ENCODE data around the gene SLC12A8.

DNA sequence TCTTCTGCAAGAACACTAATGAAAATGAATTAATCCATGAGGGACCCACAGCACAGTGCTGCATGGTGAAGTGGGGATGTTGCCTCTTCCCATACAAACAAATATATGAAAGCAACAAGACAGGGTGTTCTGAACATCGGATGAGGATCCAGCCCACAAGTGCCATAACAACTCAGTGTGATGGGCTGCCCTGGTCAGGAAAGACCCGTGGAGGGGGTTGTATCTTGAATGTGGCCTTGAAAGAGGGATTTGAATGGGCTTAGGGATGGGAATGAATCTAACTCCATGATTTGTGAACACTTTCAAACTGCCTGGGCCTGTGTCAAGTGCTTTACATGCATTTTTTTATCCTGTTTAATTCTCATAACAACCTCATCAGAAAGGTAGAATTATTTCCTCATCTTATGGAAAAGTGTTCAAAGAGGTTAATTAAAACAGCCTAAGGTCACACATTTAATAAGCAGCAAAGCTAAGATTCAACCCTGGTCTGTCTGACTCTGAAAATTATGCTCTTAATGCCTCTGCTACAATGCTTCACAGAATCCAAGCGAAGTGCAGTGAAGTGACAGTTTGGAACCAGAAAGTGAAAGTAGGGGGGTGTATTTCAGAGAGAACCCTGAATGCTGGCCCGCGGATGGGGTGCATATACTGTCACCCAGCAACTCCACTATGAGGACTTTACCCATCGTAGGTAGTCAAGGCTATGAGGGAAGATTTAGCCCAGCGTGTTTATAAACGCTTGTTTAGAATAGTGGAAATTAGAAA lies 91.1 kb downstream of the SLC12A8 start:
- no peak for TF ChIP-seq TARDBP (IDR thresholded peaks at IDR 0.05)
- TF ChIP-seq, protein P1, sequence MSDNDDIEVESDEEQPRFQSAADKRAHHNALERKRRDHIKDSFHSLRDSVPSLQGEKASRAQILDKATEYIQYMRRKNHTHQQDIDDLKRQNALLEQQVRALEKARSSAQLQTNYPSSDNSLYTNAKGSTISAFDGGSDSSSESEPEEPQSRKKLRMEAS (CRISPR knock-in tag; IDR thresholded peaks at IDR 0.05): no peak
- no peak for TF ChIP-seq SMC3 (conservative IDR thresholded peaks at IDR 0.05; ENCODE audit: insufficient read depth, low read depth, low read length)
- TF ChIP-seq ZBTB7A (IDR thresholded peaks at IDR 0.05; ENCODE audit: borderline replicate concordance, control insufficient read depth, low read depth, low read length): no peak
- no peak for TF ChIP-seq ZNF224 (CRISPR knock-in tag; IDR thresholded peaks at IDR 0.05)
- TF ChIP-seq ZKSCAN1 (IDR thresholded peaks at IDR 0.05; ENCODE audit: low read depth, low read length): no peak
- no peak for TF ChIP-seq FOXM1 (IDR thresholded peaks at IDR 0.05; ENCODE audit: low read depth)
- TF ChIP-seq FOXM1 (CRISPR knock-in tag; IDR thresholded peaks at IDR 0.05; ENCODE audit: low read depth): no peak
- TF ChIP-seq, protein P2, sequence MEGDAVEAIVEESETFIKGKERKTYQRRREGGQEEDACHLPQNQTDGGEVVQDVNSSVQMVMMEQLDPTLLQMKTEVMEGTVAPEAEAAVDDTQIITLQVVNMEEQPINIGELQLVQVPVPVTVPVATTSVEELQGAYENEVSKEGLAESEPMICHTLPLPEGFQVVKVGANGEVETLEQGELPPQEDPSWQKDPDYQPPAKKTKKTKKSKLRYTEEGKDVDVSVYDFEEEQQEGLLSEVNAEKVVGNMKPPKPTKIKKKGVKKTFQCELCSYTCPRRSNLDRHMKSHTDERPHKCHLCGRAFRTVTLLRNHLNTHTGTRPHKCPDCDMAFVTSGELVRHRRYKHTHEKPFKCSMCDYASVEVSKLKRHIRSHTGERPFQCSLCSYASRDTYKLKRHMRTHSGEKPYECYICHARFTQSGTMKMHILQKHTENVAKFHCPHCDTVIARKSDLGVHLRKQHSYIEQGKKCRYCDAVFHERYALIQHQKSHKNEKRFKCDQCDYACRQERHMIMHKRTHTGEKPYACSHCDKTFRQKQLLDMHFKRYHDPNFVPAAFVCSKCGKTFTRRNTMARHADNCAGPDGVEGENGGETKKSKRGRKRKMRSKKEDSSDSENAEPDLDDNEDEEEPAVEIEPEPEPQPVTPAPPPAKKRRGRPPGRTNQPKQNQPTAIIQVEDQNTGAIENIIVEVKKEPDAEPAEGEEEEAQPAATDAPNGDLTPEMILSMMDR (IDR thresholded peaks at IDR 0.05 in 2 of 3, conservative IDR thresholded peaks at IDR 0.05 in 1 of 3; ENCODE audit: insufficient read depth in 2 of 3, low read depth in 1 of 3, low read length in 3 of 3): no peak
- no peak for TF ChIP-seq GABPB1 (CRISPR knock-in tag; IDR thresholded peaks at IDR 0.05)
